Neutrophil (primary cell): ENCODE data around the gene MBD6.
A peak's percentile ranks its signal among the peaks of the same experiment; 100 is the strongest.

Experiments
- H3K27ac ChIP-seq: fragments of 200-600 bp; sonication (generic); 2 replicates; pipeline ENCODE4 v1.5.1; 2016; ENCODE audit warnings: mild to moderate bottlenecking, moderate library complexity
- H3K27me3 ChIP-seq: fragments of 200-600 bp; sonication (generic); 2 replicates; pipeline ENCODE4 v1.6.0; 2016; ENCODE audit warnings: mild to moderate bottlenecking
- H3K36me3 ChIP-seq: fragments of 200-600 bp; sonication (generic); 2 replicates; pipeline ENCODE4 v1.5.1; 2017
- H3K4me1 ChIP-seq, 2 experiments: fragments of 200-600 bp in 1 of 2; sonication (generic) in 1 of 2; 1 replicate in 1 of 2; 2 replicates in 1 of 2; pipeline versions ENCODE4 v1.5.1 to v1.6.1; 2013 to 2016; ENCODE audit warnings: low read depth in 1 of 2, low read length in 1 of 2, mild to moderate bottlenecking in 1 of 2, moderate library complexity in 1 of 2; ENCODE audit not compliant: control insufficient read depth in 1 of 2, insufficient read depth in 1 of 2
- H3K4me3 ChIP-seq, 2 experiments: fragments of 200-600 bp in 1 of 2; sonication (generic) in 1 of 2; 1 replicate in 1 of 2; 2 replicates in 1 of 2; pipeline ENCODE4 v1.5.1; 2013 to 2016; ENCODE audit warnings: low read depth in 1 of 2, low read length in 1 of 2, mild to moderate bottlenecking in 1 of 2, moderate library complexity in 1 of 2
- H3K9me3 ChIP-seq: fragments of 200-600 bp; sonication (generic); 2 replicates; pipeline ENCODE4 v1.5.1; 2016
- TF ChIP-seq, protein P1 (sequence below): fragments of 200-600 bp; sonication (generic); IDR thresholded peaks from 2 replicates; pipeline ENCODE4 v1.5.1; 2016; ENCODE audit warnings: antibody characterized with exemption

Gene MBD6

DNA sequence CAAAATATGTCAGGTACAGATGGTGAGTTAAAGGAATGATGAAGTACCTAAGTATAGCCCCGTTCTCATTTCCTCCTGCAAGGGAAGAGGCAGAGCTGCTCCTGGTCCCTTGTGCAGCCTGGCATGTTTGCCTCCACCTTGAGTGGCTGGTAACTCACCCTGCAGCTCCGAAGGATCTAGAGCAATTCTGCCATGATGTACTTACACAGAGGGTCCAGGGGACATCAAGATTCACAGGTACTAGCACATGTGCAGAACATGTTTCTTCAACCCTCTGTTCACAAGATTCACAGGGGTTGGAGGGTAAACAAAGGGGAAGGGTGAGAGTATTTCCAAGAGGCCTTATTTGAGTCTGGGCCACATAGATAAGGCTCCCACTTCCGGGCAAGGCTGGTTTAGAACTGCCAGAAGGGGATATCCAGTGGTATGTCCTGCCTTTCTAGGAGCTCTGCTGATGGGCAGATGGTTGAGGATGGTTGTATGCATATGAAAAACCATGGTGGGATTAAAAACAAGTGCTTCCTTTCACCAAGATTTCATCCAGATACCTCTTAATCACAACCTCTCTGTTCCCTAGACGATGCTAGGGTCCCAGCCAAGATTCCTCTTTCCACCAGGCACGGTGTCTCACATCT, 16.6 kb downstream of the MBD6 start:
- Histone ChIP-seq H3K27ac (no peak overlapping the region), H3K36me3 (peaks cover 78% of the 10 kb centered on the region), H3K9me3 (no peaks in the 10 kb centered on the region), H3K27me3 (no peaks in the 10 kb centered on the region), H3K4me1 (no peaks in the 10 kb centered on the region), H3K4me3 (no peak overlapping the region)
- TF ChIP-seq, protein P1, sequence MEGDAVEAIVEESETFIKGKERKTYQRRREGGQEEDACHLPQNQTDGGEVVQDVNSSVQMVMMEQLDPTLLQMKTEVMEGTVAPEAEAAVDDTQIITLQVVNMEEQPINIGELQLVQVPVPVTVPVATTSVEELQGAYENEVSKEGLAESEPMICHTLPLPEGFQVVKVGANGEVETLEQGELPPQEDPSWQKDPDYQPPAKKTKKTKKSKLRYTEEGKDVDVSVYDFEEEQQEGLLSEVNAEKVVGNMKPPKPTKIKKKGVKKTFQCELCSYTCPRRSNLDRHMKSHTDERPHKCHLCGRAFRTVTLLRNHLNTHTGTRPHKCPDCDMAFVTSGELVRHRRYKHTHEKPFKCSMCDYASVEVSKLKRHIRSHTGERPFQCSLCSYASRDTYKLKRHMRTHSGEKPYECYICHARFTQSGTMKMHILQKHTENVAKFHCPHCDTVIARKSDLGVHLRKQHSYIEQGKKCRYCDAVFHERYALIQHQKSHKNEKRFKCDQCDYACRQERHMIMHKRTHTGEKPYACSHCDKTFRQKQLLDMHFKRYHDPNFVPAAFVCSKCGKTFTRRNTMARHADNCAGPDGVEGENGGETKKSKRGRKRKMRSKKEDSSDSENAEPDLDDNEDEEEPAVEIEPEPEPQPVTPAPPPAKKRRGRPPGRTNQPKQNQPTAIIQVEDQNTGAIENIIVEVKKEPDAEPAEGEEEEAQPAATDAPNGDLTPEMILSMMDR: no peak

DNA sequence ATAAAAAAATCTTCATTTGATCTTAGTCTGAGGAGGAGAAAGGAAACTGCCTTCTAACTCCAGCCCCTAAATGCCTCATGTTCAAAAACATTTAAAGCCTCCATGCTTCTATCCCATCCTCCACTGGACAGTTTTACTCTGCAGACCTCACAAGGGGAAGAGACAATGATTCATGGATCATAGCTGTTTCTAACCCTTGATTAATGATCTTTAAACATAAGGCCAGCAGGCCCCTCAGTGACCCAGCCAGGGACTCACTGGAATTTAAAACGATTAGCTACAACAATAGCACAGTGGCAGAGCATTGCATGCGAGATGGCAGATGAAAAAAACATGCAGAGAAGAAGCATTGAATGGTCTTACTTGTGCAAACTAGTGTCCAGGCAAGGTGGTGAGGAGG, 18.4 kb downstream of the MBD6 start:
- Histone ChIP-seq H3K36me3 (peaks cover 60% of the 10 kb centered on the region), H3K27ac (no peak overlapping the region), H3K27me3 (no peaks in the 10 kb centered on the region), H3K4me1 (peaks cover 16 to 17% of the 10 kb centered on the region in 2 experiments), H3K4me3 (no peak overlapping the region), H3K9me3 (no peaks in the 10 kb centered on the region)
- TF ChIP-seq, protein P1: no peak

DNA sequence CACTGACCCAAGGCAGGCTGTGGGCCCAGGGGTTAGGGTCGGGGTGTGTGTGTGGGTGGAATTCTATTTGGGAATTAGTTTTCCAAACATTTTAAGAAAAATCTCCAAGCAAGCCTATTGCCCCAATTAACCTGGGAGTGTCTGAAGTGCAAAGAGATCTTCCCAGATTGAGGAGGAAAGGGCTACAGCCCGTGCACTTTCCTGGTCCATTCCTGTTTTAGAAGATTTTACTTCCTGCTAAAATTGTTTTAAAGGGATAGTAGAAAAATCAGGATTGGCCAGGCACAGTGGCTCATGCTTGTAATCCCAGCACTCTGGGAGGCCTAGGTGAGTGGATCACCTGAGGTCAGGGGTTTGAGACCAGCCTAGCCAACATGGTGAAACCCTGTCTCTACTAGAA, 19.1 kb downstream of the MBD6 start:
- peaks cover 23 to 24% of the 10 kb centered on the region in 2 experiments for H3K4me1 ChIP-seq
- H3K4me3 ChIP-seq: no peak overlapping the region
- TF ChIP-seq, protein P1: no peak
- no peak overlapping the region for H3K27ac ChIP-seq
- no peaks in the 10 kb centered on the region for H3K9me3 ChIP-seq
- no peaks in the 10 kb centered on the region for H3K27me3 ChIP-seq
- H3K36me3 ChIP-seq: peaks cover 53% of the 10 kb centered on the region

DNA sequence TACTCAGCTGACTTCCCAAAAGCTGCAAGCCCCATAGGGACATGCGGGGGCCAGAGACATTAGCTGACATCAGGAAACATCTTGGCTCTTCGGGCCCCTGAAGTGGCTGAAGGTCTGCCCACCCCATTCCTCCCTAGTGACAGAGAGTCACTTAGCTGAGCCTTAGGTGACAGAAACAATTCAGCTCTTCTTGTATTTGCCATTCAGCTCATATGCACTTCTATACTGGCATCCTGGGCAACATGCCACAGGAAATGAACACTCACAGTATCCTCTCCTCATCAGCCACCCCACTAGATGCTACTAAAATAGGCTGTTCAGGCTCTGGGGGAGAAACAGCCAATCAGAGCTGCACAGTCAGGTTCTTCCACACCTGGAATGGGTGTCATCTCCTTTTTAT, 21.0 kb downstream of the MBD6 start:
- peaks cover 8% of the 10 kb centered on the region for H3K27me3 ChIP-seq
- no peak overlapping the region for H3K4me3 ChIP-seq
- no peaks in the 10 kb centered on the region for H3K9me3 ChIP-seq
- peaks cover 42% of the 10 kb centered on the region for H3K36me3 ChIP-seq
- H3K4me1 ChIP-seq: peaks cover 31 to 32% of the 10 kb centered on the region in 2 experiments
- no peak overlapping the region for H3K27ac ChIP-seq
- TF ChIP-seq, protein P1: no peak

DNA sequence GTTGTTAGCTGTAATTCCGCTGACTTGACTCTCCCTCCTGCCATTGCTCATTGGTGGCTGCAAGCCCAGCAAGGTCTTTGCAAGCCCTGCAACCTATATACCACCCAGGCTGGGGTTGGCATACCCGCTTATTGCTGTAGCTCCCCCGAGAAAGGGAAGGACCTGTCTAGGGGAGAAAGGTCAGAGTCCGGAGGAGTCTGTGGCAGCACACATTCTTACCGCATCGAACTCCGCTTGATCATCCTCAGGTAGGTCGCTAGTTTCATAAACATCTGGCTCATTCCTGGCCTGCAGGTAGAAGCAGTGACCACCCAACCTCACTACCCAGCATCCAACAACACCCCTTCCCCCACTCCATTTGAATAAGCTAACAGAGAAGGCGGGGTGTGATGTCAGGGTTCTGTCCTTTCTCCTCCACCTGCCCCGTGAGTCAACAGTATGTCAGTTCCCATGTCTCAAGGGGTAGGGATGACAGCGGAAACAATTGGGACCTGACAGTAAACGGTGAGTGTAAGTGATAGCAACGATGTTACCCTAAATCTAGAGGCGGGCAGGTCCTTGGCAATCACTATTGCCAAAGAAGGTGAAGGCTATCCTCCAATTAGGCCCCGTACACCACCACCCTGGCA, 23.3 kb downstream of the MBD6 start:
- H3K27me3 ChIP-seq: peaks cover 32% of the 10 kb centered on the region
- peaks cover 20% of the 10 kb centered on the region for H3K36me3 ChIP-seq
- no peaks in the 10 kb centered on the region for H3K9me3 ChIP-seq
- TF ChIP-seq, protein P1: no peak
- H3K4me3 ChIP-seq: peak overlapping the region; percentile 72 to 92
- H3K4me1 ChIP-seq: peaks cover 36 to 42% of the 10 kb centered on the region in 2 experiments
- H3K27ac ChIP-seq: peak overlapping the region; percentile 83
